SW 1271 (cell line): ENCODE data around the gene MRTFA.
"Not testable (repeated sequence)": the region's sequence is repeated elsewhere in the genome, so short reads cannot be mapped to it uniquely, and the experiment has no call there.

ENCODE experiments used
- DNase-seq, 2 experiments: peaks; one replicate each; lab custom pipeline; 2025; lab: John Stamatoyannopoulos, UW

The MRTFA gene

DNA sequence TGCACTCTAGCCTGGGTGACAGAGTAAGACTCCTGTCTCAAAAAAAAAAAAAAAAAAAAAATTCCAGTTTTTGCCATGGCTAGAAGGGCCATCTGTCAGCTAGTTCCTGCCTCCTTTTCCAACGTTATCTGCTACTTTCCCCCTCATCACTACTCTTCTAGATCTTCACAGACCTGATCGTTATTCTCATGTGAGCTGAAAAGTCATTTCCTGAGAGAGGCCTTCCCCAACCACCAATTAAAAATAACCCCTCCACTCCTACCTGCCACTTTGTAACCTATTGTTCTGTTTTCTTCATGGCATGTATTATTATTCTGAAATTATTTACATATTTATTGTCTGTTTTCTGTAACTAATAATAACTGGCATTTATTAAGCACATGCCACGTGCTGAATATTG lies 241.9 kb downstream of the MRTFA start:
- no peak for DNase-seq

- DNase-seq = no peak
Observed at GRCh38 chr22:40392618-40393017, 243.9 kb downstream of the MRTFA start.

DNA sequence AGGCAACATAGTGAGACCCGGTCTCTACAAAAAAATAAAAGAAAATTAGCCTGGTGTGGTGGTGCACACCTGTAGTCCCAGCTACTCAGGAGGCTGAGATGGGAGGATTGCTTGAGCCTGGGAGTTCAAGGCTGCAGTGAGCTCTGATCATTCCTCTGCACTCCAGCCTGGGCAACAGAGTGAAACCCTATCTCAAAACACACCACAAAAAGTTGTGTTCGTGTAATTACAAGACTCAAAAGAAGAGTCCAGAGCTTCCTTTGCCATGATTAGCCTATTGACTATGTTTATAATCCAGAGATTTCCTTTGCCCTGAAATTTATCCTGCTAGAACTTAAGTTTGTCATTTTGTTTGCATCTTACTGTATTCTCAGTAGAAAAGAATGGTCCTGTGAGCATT lies 245.1 kb downstream of the MRTFA start:
- DNase-seq = no peak

GRCh38 chr22:40388231-40388630 lies 248.3 kb downstream of the MRTFA start:
- DNase-seq = no peak

GRCh38 chr22:40387746-40388145 lies 248.8 kb downstream of the MRTFA start:
- no peak for DNase-seq

DNA sequence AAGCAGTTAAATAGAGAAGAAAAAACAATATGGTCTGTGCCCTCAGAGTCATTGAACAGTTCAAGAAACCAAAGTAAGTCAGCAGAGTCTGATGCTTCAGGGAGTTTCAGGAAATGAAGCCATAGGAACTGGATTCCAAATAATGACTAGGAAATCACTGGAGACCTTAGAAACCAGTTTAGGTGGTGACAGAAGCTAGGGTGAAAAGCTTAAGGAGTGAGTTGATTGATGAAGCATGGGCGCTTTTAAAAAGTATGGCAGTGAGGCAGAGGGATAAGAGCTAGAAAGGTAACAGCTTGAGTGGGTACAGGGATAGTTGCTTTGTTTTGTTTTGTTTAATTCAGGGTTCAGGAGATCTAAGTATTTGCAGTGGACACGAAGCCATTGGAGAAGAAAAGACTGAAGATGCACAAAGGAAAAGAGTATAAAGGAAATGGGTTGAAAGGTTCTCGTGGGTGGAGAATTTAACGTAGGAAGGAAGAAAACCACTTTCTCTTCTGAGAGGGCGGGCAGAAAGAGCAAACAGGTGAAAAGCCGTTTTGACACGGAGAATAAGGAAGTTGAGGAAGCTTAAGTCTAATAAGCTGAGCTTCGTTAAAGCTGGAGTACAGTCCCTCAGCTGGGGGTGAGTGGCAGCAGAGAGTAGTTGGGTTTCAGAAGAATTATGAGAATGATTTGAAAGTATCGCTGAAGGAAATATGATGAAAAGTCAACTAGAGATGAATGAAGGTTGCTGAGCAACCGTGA lies 251.3 kb downstream of the MRTFA start:
- DNase-seq = no peak

GRCh38 chr22:40383905-40384304 lies 252.6 kb downstream of the MRTFA start:
- DNase-seq = no peak

- DNase-seq = no peak
Observed at GRCh38 chr22:40381461-40381860, 255.1 kb downstream of the MRTFA start.

DNA sequence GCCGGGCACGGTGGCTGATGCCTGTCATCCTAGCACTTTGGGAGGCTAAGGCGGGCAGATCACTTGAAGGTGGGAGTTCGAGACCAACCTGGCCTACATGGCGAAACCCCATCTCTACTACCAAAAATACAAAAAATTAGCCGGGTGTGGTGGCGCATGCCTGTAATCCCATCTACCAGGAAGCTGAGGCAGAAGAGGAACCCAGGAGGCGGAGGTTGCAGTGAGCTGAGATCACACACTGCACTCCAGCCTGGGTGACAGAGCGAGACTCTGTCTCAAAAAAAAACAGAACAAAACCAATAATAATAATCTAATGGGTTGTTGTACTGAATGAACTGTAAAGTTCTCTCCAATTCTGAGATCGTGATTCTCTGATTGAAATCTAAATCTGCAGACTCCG lies 258.1 kb downstream of the MRTFA start:
- not testable (repeated sequence) for DNase-seq

- no peak for DNase-seq
Observed at GRCh38 chr22:40377931-40378330, 258.6 kb downstream of the MRTFA start.

- no peak for DNase-seq
Observed at GRCh38 chr22:40376149-40376548, 260.4 kb downstream of the MRTFA start.

DNA sequence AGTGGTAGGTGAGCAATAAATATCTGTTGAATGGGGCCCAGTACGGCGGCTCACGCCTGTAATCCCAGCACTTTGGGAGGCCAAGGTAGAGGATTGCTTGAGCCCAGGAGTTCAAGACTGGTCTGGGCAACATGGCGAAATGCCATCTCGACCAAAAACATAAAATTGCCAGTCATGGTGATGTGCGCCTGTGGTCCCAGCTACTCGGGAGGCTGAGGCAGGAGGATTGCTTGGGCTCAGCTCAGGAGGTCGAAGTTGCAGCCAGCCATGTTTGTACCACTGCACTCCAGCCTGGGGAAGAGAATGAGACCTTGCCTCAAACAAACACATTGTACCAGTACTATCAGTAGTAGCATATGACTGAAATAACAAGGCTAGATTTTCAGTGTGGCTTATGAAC lies 262.0 kb downstream of the MRTFA start:
- DNase-seq = no peak

DNA sequence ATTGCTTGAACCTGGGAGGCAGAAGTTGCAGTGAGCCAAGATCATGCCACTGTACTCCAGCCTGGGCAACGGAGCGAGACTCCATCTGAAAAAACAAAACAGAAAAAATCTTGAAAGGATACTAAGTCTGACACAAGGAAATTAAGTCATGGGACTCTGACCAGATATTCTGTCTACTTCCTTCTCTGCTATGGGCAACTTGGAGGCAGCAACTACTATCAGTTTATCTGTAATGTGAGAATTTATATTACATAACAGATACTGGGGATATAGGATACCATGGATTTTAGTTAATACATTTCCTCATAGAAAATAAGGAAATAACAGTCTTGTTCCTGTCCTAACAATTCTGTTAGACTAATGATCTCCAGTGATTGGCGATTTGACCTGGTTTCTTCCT lies 267.7 kb downstream of the MRTFA start:
- no peak for DNase-seq

GRCh38 chr22:40368016-40368415 lies 268.5 kb downstream of the MRTFA start:
- DNase-seq = no peak

DNA sequence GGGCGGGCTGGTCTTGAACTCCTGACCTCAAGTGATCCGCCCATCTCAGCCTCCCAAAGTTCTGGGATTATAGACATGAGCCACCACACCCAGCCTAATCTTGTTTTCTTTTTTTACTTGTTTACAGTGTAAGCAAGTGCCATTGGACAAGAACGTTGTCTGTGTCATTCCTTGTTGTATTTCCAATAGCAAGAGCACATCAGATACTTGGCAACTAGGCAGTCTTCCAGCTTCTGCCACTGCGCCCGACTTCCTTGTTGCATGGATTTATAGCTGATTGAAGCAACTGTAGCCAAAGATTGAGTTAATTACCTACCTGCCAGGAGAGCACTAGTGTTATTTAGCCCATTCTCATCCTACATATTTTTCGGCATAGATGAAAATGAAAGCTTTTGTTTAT lies 269.2 kb downstream of the MRTFA start:
- no peak for DNase-seq

DNA sequence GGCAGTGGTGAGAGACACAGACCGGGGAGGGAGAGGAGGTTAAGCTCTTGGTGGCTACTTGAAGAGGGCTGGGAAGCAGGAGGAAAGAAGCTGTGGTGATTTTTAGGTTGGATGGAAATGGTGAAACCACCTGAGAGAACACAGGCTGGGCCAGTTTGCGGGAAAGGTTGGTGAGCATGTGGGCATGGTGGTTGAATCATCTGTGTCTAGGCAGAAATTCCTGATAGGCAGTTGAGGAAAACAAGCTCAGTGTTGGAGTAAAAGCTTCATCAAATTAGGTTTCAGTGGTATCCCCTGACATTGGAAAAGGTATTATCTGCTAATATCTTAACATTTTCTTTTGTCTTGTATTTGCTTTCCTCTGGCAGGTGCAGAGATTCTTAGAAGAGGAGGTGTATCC lies 270.5 kb downstream of the MRTFA start:
- DNase-seq = no peak

GRCh38 chr22:40364431-40364830 lies 272.1 kb downstream of the MRTFA start:
- no peak for DNase-seq

GRCh38 chr22:40363059-40363458 lies 273.5 kb downstream of the MRTFA start:
- no peak for DNase-seq

DNA sequence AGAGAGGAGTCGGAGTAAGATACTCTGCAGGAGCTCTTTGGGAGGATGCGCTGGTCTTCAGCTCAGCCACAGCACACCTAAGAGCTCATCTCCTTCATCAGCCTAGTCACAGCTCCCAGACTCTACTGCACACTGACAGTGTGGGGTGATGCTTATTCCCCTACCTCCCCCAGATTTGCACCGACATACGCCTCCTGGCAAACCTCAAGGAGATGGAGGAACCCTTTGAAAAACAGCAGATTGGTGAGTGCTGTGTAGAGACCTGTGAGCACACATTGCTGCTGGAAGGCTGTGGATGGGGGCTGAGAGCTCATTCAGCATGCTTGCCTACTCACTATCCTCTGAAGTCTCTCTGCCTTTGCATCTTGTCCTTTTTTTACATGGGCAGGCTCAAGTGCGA lies 275.4 kb downstream of the MRTFA start:
- no peak for DNase-seq
